Activated T-helper 2 cell treated with anti-CD3 and anti-CD28 coated beads, Interferon-gamma antibody, Interleukin-2, Interleukin-4, amounts not matched to agents 10 μg/mL and 5 μg/mL and 100 μg/mL, durations not matched to agents 14 hours and 24 hours and 36 hours (primary cell): ENCODE measurements around the gene FAM24B. TPM values are rescaled to one million over a fixed set of nuclear protein-coding genes. Genes with fewer than 3 reads are reported as not detected.

Source experiments
- DNase-seq: peaks from one replicate; pipeline ENCODE4 v3.0.0; 2021; ENCODE audit warnings: low spot score
- H3K27ac Mint-ChIP-seq: one replicate; pipeline ENCODE4 v1.8.0; 2021; ENCODE audit warnings: mixed read lengths
- H3K27me3 Mint-ChIP-seq: one replicate; pipeline ENCODE4 v1.8.0; 2021; ENCODE audit warnings: low read depth, mixed read lengths
- H3K36me3 Mint-ChIP-seq: one replicate; pipeline ENCODE4 v1.8.0; 2021; ENCODE audit warnings: low read depth, mixed read lengths
- H3K4me1 Mint-ChIP-seq: one replicate; pipeline ENCODE4 v1.8.0; 2021; ENCODE audit warnings: low read depth, mixed read lengths
- H3K4me3 Mint-ChIP-seq: one replicate; pipeline ENCODE4 v1.8.0; 2021; ENCODE audit warnings: low read depth, mild to moderate bottlenecking, moderate library complexity, mixed read lengths
- H3K9me3 Mint-ChIP-seq: one replicate; pipeline ENCODE4 v1.8.0; 2021; ENCODE audit warnings: mixed read lengths
- intact Hi-C: fragments of 100-400 bp; cut with micrococcal nuclease; formaldehyde crosslinking; loops from one replicate; pipeline ENCODE4 v1.15.1; 2023
- total RNA-seq: library from RNA; stranded (reverse); gene quantifications from 2 replicates; pipeline ENCODE4 v1.2.3, GENCODE V29; 2022

Gene FAM24B
- total RNA-seq, 1 donor from 2014 or later, result 16.0 TPM

- Mint-ChIP-seq H3K27ac (no peak overlapping the region), H3K4me1 (no peaks in the 10 kb centered on the region), H3K27me3 (peaks cover 2% of the 10 kb centered on the region), H3K36me3 (peaks cover 37% of the 10 kb centered on the region), H3K9me3 (no peaks in the 10 kb centered on the region), H3K4me3 (no peak overlapping the region)
- intact Hi-C loops, result no loop called here
- DNase-seq, result no peak
Measured at GRCh38 chr10:122830965-122831353, 48.4 kb downstream of the FAM24B start.

DNA sequence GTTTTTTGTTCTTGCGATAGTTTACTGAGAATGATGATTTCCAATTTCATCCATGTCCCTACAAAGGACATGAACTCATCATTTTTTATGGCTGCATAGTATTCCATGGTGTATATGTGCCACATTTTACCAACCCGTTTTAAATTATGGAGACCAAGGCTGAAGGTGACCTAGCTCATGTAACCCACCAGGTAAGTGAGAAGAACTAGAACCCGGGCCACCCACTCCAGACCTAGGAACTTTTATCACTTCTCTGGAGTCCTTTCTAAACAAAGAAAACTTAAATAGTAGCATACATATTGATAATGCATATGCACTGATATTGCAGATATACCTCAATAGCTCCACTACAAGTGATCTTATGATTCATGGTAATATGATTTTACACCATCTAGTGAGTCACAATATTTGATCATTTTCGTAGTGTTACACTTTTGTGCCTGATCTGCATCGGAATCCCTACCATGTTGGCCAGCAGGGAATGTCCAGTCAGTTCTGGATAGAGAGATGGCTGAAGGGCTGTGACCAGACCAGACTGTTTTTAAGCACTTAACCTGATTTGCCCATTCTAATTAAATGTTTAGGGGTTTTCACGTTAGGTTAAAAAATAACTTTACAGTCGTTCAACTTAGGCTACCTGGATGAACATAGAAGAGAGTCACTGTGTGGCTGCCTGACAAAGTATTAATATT is 49.0 kb downstream of the FAM24B start:
- Mint-ChIP-seq H3K36me3 (peaks cover 34% of the 10 kb centered on the region), H3K4me3 (no peak overlapping the region), H3K27me3 (peaks cover 6% of the 10 kb centered on the region), H3K4me1 (no peaks in the 10 kb centered on the region), H3K27ac (no peak overlapping the region), H3K9me3 (no peaks in the 10 kb centered on the region)
- intact Hi-C loops, result no loop called here
- DNase-seq, result no peak

DNA sequence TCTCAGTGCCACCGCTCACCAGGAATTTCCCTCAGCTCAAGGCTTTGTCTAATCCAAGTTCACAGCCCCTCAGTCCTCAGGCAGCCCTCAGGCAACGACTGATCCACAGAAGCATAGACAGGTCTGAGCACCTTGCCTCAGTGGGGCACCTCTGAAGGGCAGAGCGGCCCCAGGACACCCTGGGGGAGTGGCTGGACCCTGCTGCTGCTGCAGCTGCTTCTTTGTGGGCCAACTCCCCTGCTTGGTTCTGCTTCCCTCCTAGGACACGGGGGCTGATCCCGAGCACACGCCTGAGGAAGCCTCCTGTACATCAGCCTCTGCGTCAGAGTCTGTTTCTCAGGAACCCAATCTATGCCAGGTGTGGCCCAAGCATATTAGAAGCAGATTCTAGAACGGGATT is 49.9 kb downstream of the FAM24B start:
- Mint-ChIP-seq H3K27me3 (peaks cover 7% of the 10 kb centered on the region), H3K36me3 (peaks cover 29% of the 10 kb centered on the region), H3K4me3 (no peak overlapping the region), H3K27ac (no peak overlapping the region), H3K4me1 (no peaks in the 10 kb centered on the region), H3K9me3 (no peaks in the 10 kb centered on the region)
- intact Hi-C loops, result no loop called here
- no peak for DNase-seq

DNA sequence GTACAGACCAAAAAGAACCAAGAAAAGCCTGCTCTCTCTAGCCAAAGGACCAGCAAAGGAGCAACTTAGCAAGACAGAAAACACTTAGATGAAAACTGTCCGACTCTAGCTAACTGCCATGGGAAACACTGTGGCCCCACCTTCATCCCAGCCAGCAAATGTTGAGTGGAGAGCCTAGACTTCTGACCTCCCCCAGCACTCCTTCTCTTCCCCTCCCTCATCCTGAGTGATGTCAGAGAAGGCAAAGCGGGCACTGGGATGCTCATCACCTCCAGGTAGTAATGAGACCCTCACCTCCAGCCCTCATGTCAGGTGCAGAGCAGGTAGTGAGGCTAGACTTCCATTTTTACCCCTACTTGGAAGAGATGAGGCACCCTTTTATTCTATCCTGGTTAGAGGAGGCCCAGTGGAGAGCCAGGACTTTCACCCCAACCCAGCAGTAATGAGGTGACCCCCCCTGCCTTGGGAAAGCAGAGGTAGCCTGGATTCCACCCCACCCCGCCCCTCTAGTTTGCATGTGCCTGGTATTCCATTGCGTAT is 50.6 kb downstream of the FAM24B start:
- Mint-ChIP-seq H3K4me3 (no peak overlapping the region), H3K36me3 (peaks cover 26% of the 10 kb centered on the region), H3K27me3 (peaks cover 7% of the 10 kb centered on the region), H3K4me1 (no peaks in the 10 kb centered on the region), H3K9me3 (no peaks in the 10 kb centered on the region), H3K27ac (no peak overlapping the region)
- DNase-seq, result no peak
- intact Hi-C loops, result no loop called here

- Mint-ChIP-seq H3K27me3 (peaks cover 7% of the 10 kb centered on the region), H3K27ac (no peak overlapping the region), H3K4me3 (no peak overlapping the region)
Measured at GRCh38 chr10:122827302-122827701, 52.1 kb downstream of the FAM24B start.

DNA sequence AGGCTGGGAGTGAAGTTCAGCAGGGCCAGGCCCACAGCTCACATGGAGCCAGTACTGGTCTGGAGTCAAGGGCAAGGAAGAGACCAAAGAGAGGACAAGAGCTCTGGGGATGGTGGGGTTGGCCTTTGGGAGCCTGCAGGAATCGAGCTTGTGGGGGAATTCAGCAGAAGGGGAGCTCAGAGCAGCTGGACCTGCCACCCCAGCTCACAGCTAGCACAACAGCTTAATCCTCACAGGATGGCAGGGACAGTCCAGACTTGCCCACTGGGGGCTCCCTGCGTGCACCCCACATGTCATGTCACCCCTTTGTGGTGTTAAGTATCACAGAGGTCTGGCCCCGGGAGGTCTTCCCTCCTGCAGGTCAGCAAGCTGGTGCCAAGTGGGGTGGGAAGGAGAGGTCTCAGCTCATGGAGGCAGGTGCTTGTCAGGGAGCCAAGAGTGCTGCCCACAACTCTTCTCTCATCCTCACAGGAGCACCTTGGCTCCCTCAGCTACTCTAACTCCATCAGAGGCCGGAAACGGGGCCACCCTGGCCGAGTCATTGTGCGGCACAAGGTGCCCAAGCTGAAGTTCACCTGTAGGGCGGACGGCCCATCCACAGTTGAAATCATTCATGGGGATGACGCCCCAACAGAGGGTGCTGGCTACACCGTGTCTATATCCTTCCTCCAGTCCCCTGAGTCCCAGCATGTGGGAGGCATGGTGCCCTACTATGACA is 56.2 kb downstream of the FAM24B start:
- H3K4me3 Mint-ChIP-seq, result no peak overlapping the region
- H3K4me1 Mint-ChIP-seq, result no peaks in the 10 kb centered on the region
- DNase-seq, result no peak
- intact Hi-C loops, result no loop called here
- no peaks in the 10 kb centered on the region for H3K9me3 Mint-ChIP-seq
- H3K36me3 Mint-ChIP-seq, result no peaks in the 10 kb centered on the region
- no peak overlapping the region for H3K27ac Mint-ChIP-seq
- H3K27me3 Mint-ChIP-seq, result peaks cover 13% of the 10 kb centered on the region

More at GRCh38 chr10:122827302-122827701, 52.1 kb downstream of the FAM24B start:
- Mint-ChIP-seq H3K9me3 (no peaks in the 10 kb centered on the region), H3K4me1 (no peaks in the 10 kb centered on the region), H3K36me3 (peaks cover 17% of the 10 kb centered on the region)
- no peak for DNase-seq
- intact Hi-C loops, result no loop called here

DNA sequence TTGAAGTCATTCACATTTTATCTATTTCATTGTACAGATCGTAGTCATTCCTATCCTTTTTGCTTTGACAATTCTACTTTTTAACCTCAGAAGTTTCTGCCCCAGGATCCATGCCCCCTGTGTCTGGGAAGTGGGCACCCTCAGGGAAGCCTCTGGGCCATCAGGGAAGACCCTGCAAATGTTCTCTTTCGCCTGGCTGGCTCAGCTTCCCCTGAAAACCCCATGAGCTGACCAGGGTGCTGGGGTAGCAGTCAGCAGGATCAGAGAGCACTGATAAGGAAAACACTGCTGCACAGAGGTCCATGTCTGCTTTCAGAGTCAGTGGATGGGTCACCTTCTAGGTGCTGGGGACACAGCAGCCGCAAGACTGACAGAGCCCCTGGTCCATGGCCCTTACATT is 57.6 kb downstream of the FAM24B start:
- Mint-ChIP-seq H3K9me3 (no peaks in the 10 kb centered on the region), H3K27me3 (peaks cover 21% of the 10 kb centered on the region), H3K27ac (no peak overlapping the region), H3K4me3 (no peak overlapping the region), H3K4me1 (no peaks in the 10 kb centered on the region), H3K36me3 (no peaks in the 10 kb centered on the region)
- intact Hi-C loops, result no loop called here
- DNase-seq, result no peak

- DNase-seq, result no peak
- Mint-ChIP-seq H3K27ac (no peak overlapping the region), H3K4me1 (no peaks in the 10 kb centered on the region), H3K4me3 (no peak overlapping the region), H3K9me3 (no peaks in the 10 kb centered on the region), H3K36me3 (no peaks in the 10 kb centered on the region), H3K27me3 (peaks cover 18% of the 10 kb centered on the region)
- intact Hi-C loops, result no loop called here
Measured at GRCh38 chr10:122815458-122815857, 63.9 kb downstream of the FAM24B start.

DNA sequence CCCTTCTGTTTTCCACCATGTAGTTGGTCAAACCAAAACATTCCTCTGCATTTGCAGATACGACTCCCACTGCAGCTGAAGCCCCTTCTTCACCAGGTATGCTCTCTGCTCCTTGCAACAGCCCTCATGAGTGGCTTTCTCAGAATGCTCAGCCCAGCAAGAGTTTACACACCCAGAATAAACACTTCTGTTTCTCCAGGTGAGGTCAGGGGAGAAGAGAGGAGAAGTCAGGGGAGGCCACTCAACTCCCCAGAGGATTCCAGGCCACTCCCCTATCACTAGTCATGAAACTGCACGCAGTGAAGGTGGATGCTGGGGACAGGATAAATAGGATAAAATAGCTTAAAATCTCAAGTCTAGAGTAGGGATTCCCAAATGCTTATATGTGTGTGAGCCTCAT is 64.9 kb downstream of the FAM24B start:
- Mint-ChIP-seq H3K4me1 (no peaks in the 10 kb centered on the region), H3K27me3 (peaks cover 18% of the 10 kb centered on the region), H3K27ac (no peak overlapping the region), H3K4me3 (no peak overlapping the region), H3K36me3 (no peaks in the 10 kb centered on the region), H3K9me3 (no peaks in the 10 kb centered on the region)
- intact Hi-C loops, result no loop called here
- no peak for DNase-seq

- Mint-ChIP-seq H3K27me3 (peaks cover 9% of the 10 kb centered on the region), H3K4me3 (no peak overlapping the region), H3K4me1 (no peaks in the 10 kb centered on the region), H3K36me3 (no peaks in the 10 kb centered on the region), H3K9me3 (no peaks in the 10 kb centered on the region), H3K27ac (no peak overlapping the region)
- intact Hi-C loops, result no loop called here
- no peak for DNase-seq
Measured at GRCh38 chr10:122812751-122813150, 66.6 kb downstream of the FAM24B start.

DNA sequence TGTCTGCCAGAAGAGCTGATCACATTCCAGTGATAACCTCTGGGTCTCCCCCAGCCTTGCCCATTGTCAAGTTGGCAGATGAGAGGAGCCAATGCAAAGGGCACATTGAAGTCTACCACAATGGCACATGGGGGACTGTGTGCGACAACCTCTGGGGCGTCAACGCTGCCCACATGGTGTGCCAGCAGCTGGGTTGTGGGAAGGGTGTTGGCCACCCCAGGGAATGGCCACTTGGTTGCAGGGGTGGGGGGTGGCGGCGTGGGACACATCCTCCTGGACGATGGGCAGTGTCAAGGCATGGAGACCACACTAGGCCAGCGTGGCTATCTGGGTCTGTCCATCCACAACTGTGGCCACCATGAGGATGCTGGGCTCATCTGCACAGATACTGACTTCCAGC is 77.1 kb downstream of the FAM24B start:
- Mint-ChIP-seq H3K36me3 (no peaks in the 10 kb centered on the region), H3K4me1 (no peaks in the 10 kb centered on the region), H3K27ac (no peak overlapping the region), H3K27me3 (no peaks in the 10 kb centered on the region), H3K4me3 (no peak overlapping the region), H3K9me3 (no peaks in the 10 kb centered on the region)
- intact Hi-C loops, result no loop called here
- no peak for DNase-seq
